ENCODE measurements around the gene FRMD3.

Gene FRMD3

GRCh38 chr9:83208065-83208850 lies 329.9 kb downstream of the FRMD3 start:
- Histone ChIP-seq H3K4ac (ENCODE audit: low read depth in 1 of 2, low read length in 2 of 2) (no peak overlapping the region), H3K79me1 (replicated peaks; ENCODE audit: low read length, poor library complexity, severe bottlenecking) (no peaks in the 10 kb centered on the region), H3K4me3 (ENCODE audit: insufficient read depth in 1 of 2, low read depth in 1 of 2, low read length in 2 of 2) (no peak overlapping the region), H3K14ac (ENCODE audit: low read length in 2 of 2) (no peak overlapping the region), H2AFZ (ENCODE audit: low read depth, low read length) (no peak overlapping the region), H3K4me1 (ENCODE audit: control insufficient read depth, insufficient read depth, low read depth, low read length) (peaks cover 2% of the 10 kb centered on the region), H3K9me3 (ENCODE audit: control insufficient read depth, low read length) (no peaks in the 10 kb centered on the region), H3K4me2 (ENCODE audit: low read length, poor library complexity, severe bottlenecking) (no peak overlapping the region), H2BK5ac (ENCODE audit: low read depth, low read length, poor library complexity, severe bottlenecking) (no peak overlapping the region), H3K27ac (ENCODE audit: low read length, poor library complexity, severe bottlenecking) (no peak overlapping the region), H3K27me3 (ENCODE audit: control insufficient read depth in 1 of 2, insufficient read depth in 1 of 2, low read length in 2 of 2) (peaks cover 3 to 17% of the 10 kb centered on the region in 2 experiments), H4K91ac (ENCODE audit: low read length) (no peak overlapping the region), H2AK5ac (ENCODE audit: low read length, severe bottlenecking) (no peak overlapping the region), H2BK120ac (ENCODE audit: low read depth, low read length) (no peak overlapping the region), H3K18ac (ENCODE audit: low read depth in 1 of 2, low read length in 2 of 2) (no peak overlapping the region), H3K9ac (ENCODE audit: low read length) (no peak overlapping the region), H3K36me3 (ENCODE audit: control insufficient read depth in 1 of 2, insufficient read depth in 2 of 2, low read depth in 1 of 2, low read length in 2 of 2) (no peaks in the 10 kb centered on the region), H3K23ac (ENCODE audit: low read length in 2 of 2) (no peak overlapping the region), H2BK12ac (ENCODE audit: low read length in 2 of 2) (no peak overlapping the region), H2BK15ac (ENCODE audit: low read depth, poor library complexity, severe bottlenecking) (no peak overlapping the region), H4K8ac (ENCODE audit: low read length) (no peak overlapping the region)
- 88% methylated on average over 9 of the region's 9 CpGs for WGBS
- DNase-seq: no peak

DNA sequence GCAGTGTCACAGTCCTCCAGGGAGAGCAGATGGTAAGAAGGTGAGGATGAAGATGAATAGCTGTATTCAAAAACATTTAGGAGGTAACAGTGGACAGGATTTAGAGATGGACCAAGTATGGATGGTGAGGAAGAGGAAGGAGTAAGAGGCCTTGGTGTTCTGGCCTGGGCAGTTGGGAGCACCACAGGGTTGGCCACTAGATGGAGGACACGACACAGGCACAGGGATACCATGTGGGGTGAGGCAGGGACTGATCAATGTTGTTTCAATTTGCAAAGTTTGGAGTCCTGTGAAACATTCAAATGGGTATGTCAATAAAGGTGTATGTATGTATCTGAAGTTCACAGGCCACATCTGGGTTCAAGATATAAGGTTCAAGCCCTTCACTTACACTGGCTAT lies 334.2 kb downstream of the FRMD3 start:
- no peak overlapping the region for H2AK5ac ChIP-seq (ENCODE audit: low read length, severe bottlenecking)
- WGBS: 58% methylated on average over 1 of the region's 1 CpG
- H2BK12ac ChIP-seq (ENCODE audit: low read length in 2 of 2): no peak overlapping the region
- H3K14ac ChIP-seq (ENCODE audit: low read length in 2 of 2): no peak overlapping the region
- no peak overlapping the region for H3K4me3 ChIP-seq (ENCODE audit: insufficient read depth in 1 of 2, low read depth in 1 of 2, low read length in 2 of 2)
- H3K36me3 ChIP-seq (ENCODE audit: control insufficient read depth in 1 of 2, insufficient read depth in 2 of 2, low read depth in 1 of 2, low read length in 2 of 2): no peaks in the 10 kb centered on the region
- no peak overlapping the region for H4K8ac ChIP-seq (ENCODE audit: low read length)
- no peak overlapping the region for H2BK120ac ChIP-seq (ENCODE audit: low read depth, low read length)
- no peak overlapping the region for H3K18ac ChIP-seq (ENCODE audit: low read depth in 1 of 2, low read length in 2 of 2)
- H2BK5ac ChIP-seq (ENCODE audit: low read depth, low read length, poor library complexity, severe bottlenecking): no peak overlapping the region
- no peak overlapping the region for H2BK15ac ChIP-seq (ENCODE audit: low read depth, poor library complexity, severe bottlenecking)
- H2AFZ ChIP-seq (ENCODE audit: low read depth, low read length): no peak overlapping the region
- H3K4me2 ChIP-seq (ENCODE audit: low read length, poor library complexity, severe bottlenecking): no peak overlapping the region
- peaks cover 6% of the 10 kb centered on the region for H3K4me1 ChIP-seq (ENCODE audit: control insufficient read depth, insufficient read depth, low read depth, low read length)
- H3K9ac ChIP-seq (ENCODE audit: low read length): no peak overlapping the region
- no peak overlapping the region for H3K23ac ChIP-seq (ENCODE audit: low read length in 2 of 2)
- no peak overlapping the region for H3K27ac ChIP-seq (ENCODE audit: low read length, poor library complexity, severe bottlenecking)
- no peaks in the 10 kb centered on the region for H3K79me1 ChIP-seq (replicated peaks; ENCODE audit: low read length, poor library complexity, severe bottlenecking)
- no peak overlapping the region for H3K4ac ChIP-seq (ENCODE audit: low read depth in 1 of 2, low read length in 2 of 2)
- DNase-seq: no peak
- H3K27me3 ChIP-seq (ENCODE audit: control insufficient read depth in 1 of 2, insufficient read depth in 1 of 2, low read length in 2 of 2): peaks cover 0 to 22% of the 10 kb centered on the region in 2 experiments
- H3K9me3 ChIP-seq (ENCODE audit: control insufficient read depth, low read length): no peaks in the 10 kb centered on the region
- no peak overlapping the region for H4K91ac ChIP-seq (ENCODE audit: low read length)

DNA sequence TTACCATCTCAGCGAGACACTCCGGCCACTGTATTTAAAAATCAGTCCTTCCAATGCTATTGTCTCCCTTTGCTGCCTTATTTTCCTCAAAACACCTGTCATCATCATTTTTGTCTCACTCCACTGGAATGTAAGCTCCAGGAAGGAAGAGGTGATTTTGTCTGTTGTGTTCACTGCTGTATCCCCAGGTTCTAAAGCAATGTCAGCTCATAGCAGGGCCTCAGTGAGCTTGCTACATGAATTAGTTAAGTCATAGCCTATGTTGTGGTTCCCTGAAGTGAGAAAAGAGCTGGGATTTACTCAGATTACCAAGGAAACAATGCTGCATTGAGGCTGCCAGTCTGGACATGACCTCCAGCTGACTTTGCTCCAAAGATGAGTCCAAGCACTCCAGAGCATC lies 337.7 kb downstream of the FRMD3 start:
- H3K27me3 ChIP-seq (ENCODE audit: control insufficient read depth in 1 of 2, insufficient read depth in 1 of 2, low read length in 2 of 2): peaks cover 6 to 46% of the 10 kb centered on the region in 2 experiments
- no peak overlapping the region for H3K23ac ChIP-seq (ENCODE audit: low read length in 2 of 2)
- no peak overlapping the region for H2AFZ ChIP-seq (ENCODE audit: low read depth, low read length)
- no peaks in the 10 kb centered on the region for H3K9me3 ChIP-seq (ENCODE audit: control insufficient read depth, low read length)
- H2BK5ac ChIP-seq (ENCODE audit: low read depth, low read length, poor library complexity, severe bottlenecking): no peak overlapping the region
- H3K4ac ChIP-seq (ENCODE audit: low read depth in 1 of 2, low read length in 2 of 2): no peak overlapping the region
- H3K4me3 ChIP-seq (ENCODE audit: insufficient read depth in 1 of 2, low read depth in 1 of 2, low read length in 2 of 2): no peak overlapping the region
- no peak overlapping the region for H2BK120ac ChIP-seq (ENCODE audit: low read depth, low read length)
- no peaks in the 10 kb centered on the region for H3K79me1 ChIP-seq (replicated peaks; ENCODE audit: low read length, poor library complexity, severe bottlenecking)
- no peak overlapping the region for H2BK12ac ChIP-seq (ENCODE audit: low read length in 2 of 2)
- H2BK15ac ChIP-seq (ENCODE audit: low read depth, poor library complexity, severe bottlenecking): no peak overlapping the region
- H3K36me3 ChIP-seq (ENCODE audit: control insufficient read depth in 1 of 2, insufficient read depth in 2 of 2, low read depth in 1 of 2, low read length in 2 of 2): no peaks in the 10 kb centered on the region
- H3K18ac ChIP-seq (ENCODE audit: low read depth in 1 of 2, low read length in 2 of 2): no peak overlapping the region
- no peak overlapping the region for H3K14ac ChIP-seq (ENCODE audit: low read length in 2 of 2)
- no peak overlapping the region for H3K27ac ChIP-seq (ENCODE audit: low read length, poor library complexity, severe bottlenecking)
- H3K4me2 ChIP-seq (ENCODE audit: low read length, poor library complexity, severe bottlenecking): no peak overlapping the region
- no peak overlapping the region for H4K8ac ChIP-seq (ENCODE audit: low read length)
- H3K4me1 ChIP-seq (ENCODE audit: control insufficient read depth, insufficient read depth, low read depth, low read length): peaks cover 4% of the 10 kb centered on the region
- no peak overlapping the region for H2AK5ac ChIP-seq (ENCODE audit: low read length, severe bottlenecking)
- 100% methylated on average over 2 of the region's 2 CpGs for WGBS
- no peak for DNase-seq
- H4K91ac ChIP-seq (ENCODE audit: low read length): no peak overlapping the region
- H3K9ac ChIP-seq (ENCODE audit: low read length): no peak overlapping the region

DNA sequence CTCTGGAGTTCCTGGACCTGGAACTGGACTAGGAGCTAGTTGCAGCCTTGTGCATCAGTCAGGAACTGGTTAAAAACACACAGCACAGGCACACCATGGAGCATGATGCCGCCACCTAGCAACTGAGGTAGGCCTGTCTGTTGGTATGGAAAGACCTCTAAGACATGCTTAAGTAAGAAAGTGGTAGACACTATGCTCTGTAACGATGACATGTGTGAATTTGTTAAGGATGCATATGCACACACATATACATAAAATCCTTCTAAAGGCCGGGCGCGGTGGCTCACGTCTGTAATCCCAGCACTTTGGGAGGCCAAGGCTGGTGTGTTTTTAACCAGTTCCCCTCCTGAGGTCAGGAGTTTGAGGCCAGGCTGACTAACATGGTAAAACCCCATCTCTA lies 338.4 kb downstream of the FRMD3 start:
- Histone ChIP-seq H2BK12ac (ENCODE audit: low read length in 2 of 2) (no peak overlapping the region), H4K8ac (ENCODE audit: low read length) (no peak overlapping the region), H2BK15ac (ENCODE audit: low read depth, poor library complexity, severe bottlenecking) (no peak overlapping the region), H3K9ac (ENCODE audit: low read length) (no peak overlapping the region), H3K79me1 (replicated peaks; ENCODE audit: low read length, poor library complexity, severe bottlenecking) (no peaks in the 10 kb centered on the region), H2BK120ac (ENCODE audit: low read depth, low read length) (no peak overlapping the region), H3K4ac (ENCODE audit: low read depth in 1 of 2, low read length in 2 of 2) (no peak overlapping the region), H3K4me2 (ENCODE audit: low read length, poor library complexity, severe bottlenecking) (no peak overlapping the region), H3K4me3 (ENCODE audit: insufficient read depth in 1 of 2, low read depth in 1 of 2, low read length in 2 of 2) (no peak overlapping the region), H4K91ac (ENCODE audit: low read length) (no peak overlapping the region), H2BK5ac (ENCODE audit: low read depth, low read length, poor library complexity, severe bottlenecking) (no peak overlapping the region), H3K14ac (ENCODE audit: low read length in 2 of 2) (no peak overlapping the region), H3K23ac (ENCODE audit: low read length in 2 of 2) (no peak overlapping the region), H3K27me3 (ENCODE audit: control insufficient read depth in 1 of 2, insufficient read depth in 1 of 2, low read length in 2 of 2) (peaks cover 6 to 46% of the 10 kb centered on the region in 2 experiments), H3K18ac (ENCODE audit: low read depth in 1 of 2, low read length in 2 of 2) (no peak overlapping the region), H2AFZ (ENCODE audit: low read depth, low read length) (no peak overlapping the region), H3K4me1 (ENCODE audit: control insufficient read depth, insufficient read depth, low read depth, low read length) (peaks cover 4% of the 10 kb centered on the region), H3K27ac (ENCODE audit: low read length, poor library complexity, severe bottlenecking) (no peak overlapping the region), H3K36me3 (ENCODE audit: control insufficient read depth in 1 of 2, insufficient read depth in 2 of 2, low read depth in 1 of 2, low read length in 2 of 2) (no peaks in the 10 kb centered on the region), H3K9me3 (ENCODE audit: control insufficient read depth, low read length) (no peaks in the 10 kb centered on the region), H2AK5ac (ENCODE audit: low read length, severe bottlenecking) (no peak overlapping the region)
- DNase-seq: no peak
- WGBS: 93% methylated on average over 6 of the region's 6 CpGs
